Thoracic aorta (tissue), 2 donors: Measurements from ENCODE around the gene B3GALT6. TPM values are rescaled to one million over a fixed set of nuclear protein-coding genes. Genes with fewer than 3 reads are reported as not detected.

Experiments
- ATAC-seq: fragments of 150-250 bp; one replicate; pipeline ENCODE4 v1.8.0; 2017; ENCODE audit warnings: low read depth; ENCODE audit not compliant: insufficient number of reproducible peaks, low FRiP score
- DNase-seq: peaks from one replicate; pipeline ENCODE4 v3.0.0-alpha.2; 2020; ENCODE audit warnings: low spot score
- H3K27ac ChIP-seq, 2 donors: fragments of 200-600 bp; sonication (generic); 1 replicate in 1 of 2; 2 replicates in 1 of 2; pipeline ENCODE4 v1.5.1; 2016; ENCODE audit warnings: mild to moderate bottlenecking in 2 of 2, moderate library complexity in 2 of 2
- H3K27me3 ChIP-seq: fragments of 200-600 bp; sonication (generic); replicated peaks from 2 replicates; pipeline ENCODE4 v1.6.0; 2016; ENCODE audit warnings: mild to moderate bottlenecking; ENCODE audit not compliant: insufficient read depth
- H3K36me3 ChIP-seq: fragments of 200-600 bp; sonication (generic); one replicate; pipeline ENCODE4 v1.5.1; 2016
- H3K4me1 ChIP-seq, 2 donors: fragments of 200-600 bp; sonication (generic); 1 replicate in 1 of 2; 2 replicates in 1 of 2; pipeline versions ENCODE4 v1.5.1 to v1.6.0; 2016; ENCODE audit warnings: low read depth in 2 of 2, mild to moderate bottlenecking in 1 of 2; ENCODE audit not compliant: control insufficient read depth in 1 of 2
- H3K4me3 ChIP-seq: fragments of 200-600 bp; sonication (generic); 2 replicates; pipeline ENCODE4 v1.5.1; 2016; ENCODE audit warnings: mild to moderate bottlenecking
- H3K9me3 ChIP-seq: fragments of 200-600 bp; sonication (generic); 2 replicates; pipeline ENCODE4 v1.5.1; 2016
- total RNA-seq, 2 donors: library from RNA; depleted of rRNA; stranded (reverse); fragments of >200 nt; gene quantifications; one replicate each; pipeline versions ENCODE4 v1.1.0 to v1.2.3, GENCODE V29; 2016
- TF ChIP-seq, protein P1 (sequence below): fragments of 200-600 bp; sonication (generic); IDR thresholded peaks from one replicate; pipeline ENCODE4 v1.5.1; 2019; ENCODE audit warnings: antibody characterized with exemption

B3GALT6 gene
- total RNA-seq, 2 donors from 2014 or later, result 15.5 to 25.3 TPM

DNA sequence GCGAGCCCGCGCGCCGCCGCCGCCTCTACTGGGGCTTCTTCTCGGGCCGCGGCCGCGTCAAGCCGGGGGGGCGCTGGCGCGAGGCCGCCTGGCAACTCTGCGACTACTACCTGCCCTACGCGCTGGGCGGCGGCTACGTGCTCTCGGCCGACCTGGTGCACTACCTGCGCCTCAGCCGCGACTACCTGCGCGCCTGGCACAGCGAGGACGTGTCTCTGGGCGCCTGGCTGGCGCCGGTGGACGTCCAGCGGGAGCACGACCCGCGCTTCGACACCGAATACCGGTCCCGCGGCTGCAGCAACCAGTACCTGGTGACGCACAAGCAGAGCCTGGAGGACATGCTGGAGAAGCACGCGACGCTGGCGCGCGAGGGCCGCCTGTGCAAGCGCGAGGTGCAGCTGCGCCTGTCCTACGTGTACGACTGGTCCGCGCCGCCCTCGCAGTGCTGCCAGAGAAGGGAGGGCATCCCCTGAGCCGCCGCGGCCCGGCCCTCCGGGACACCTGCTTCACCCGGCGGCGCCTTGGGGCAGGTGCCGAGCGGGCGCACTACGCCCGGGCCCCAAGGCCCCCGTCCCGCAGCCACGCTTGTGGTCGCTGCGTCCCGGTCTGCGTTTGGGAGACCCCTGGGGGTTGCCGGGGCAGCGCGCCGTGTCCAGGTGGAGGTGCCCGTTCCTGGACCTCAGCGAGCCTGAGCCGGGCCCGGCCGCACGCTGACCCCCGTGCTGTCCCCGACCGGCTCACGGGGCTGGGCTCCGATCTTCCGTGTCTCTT is 944 bp downstream of the B3GALT6 start:
- no peak overlapping the region for H3K27ac ChIP-seq

DNA sequence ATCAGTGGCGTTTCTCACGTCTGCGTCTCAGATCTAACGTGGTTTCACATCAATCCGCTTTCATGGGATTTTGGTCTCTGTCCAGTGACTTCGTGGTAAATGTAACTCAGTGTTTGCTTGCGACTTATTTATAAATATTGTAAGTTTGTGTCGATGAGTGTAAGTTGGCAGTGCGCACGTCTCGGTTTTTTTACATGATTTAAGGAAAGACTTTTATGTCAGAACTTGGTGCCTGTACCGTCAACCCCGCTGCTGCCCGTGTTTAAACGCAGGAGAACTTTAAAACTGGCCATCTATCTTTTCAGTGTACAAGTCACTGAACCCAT is 1.5 kb downstream of the B3GALT6 start:
- Histone ChIP-seq H3K4me1 (peaks cover 20 to 33% of the 10 kb centered on the region in 2 donors), H3K9me3 (no peaks in the 10 kb centered on the region), H3K36me3 (peaks cover 6% of the 10 kb centered on the region), H3K4me3 (no peak overlapping the region), H3K27me3 (no peaks in the 10 kb centered on the region), H3K27ac (no peak overlapping the region)
- ATAC-seq (no peak), DNase-seq (no peak)
- TF ChIP-seq, protein P1, sequence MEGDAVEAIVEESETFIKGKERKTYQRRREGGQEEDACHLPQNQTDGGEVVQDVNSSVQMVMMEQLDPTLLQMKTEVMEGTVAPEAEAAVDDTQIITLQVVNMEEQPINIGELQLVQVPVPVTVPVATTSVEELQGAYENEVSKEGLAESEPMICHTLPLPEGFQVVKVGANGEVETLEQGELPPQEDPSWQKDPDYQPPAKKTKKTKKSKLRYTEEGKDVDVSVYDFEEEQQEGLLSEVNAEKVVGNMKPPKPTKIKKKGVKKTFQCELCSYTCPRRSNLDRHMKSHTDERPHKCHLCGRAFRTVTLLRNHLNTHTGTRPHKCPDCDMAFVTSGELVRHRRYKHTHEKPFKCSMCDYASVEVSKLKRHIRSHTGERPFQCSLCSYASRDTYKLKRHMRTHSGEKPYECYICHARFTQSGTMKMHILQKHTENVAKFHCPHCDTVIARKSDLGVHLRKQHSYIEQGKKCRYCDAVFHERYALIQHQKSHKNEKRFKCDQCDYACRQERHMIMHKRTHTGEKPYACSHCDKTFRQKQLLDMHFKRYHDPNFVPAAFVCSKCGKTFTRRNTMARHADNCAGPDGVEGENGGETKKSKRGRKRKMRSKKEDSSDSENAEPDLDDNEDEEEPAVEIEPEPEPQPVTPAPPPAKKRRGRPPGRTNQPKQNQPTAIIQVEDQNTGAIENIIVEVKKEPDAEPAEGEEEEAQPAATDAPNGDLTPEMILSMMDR, result no peak

More for the DNA sequence above, 944 bp downstream of the B3GALT6 start:
- Histone ChIP-seq H3K27me3 (no peaks in the 10 kb centered on the region), H3K36me3 (peaks cover 12% of the 10 kb centered on the region), H3K9me3 (no peaks in the 10 kb centered on the region), H3K4me1 (peaks cover 20 to 33% of the 10 kb centered on the region in 2 donors), H3K4me3 (peak overlapping the region; percentile 63)
- TF ChIP-seq, protein P1, result no peak
- DNase-seq (no peak), ATAC-seq (no peak)

- no peaks in the 10 kb centered on the region for H3K27me3 ChIP-seq
- ATAC-seq, result no peak
- H3K4me3 ChIP-seq, result no peak overlapping the region
- H3K27ac ChIP-seq, result no peak overlapping the region
- TF ChIP-seq, protein P1, result no peak
- peaks cover 6% of the 10 kb centered on the region for H3K36me3 ChIP-seq
- H3K4me1 ChIP-seq, result peaks cover 20 to 28% of the 10 kb centered on the region in 2 donors
- no peaks in the 10 kb centered on the region for H3K9me3 ChIP-seq
- DNase-seq, result no peak
Observed at GRCh38 chr1:1234180-1234808, 2.3 kb downstream of the B3GALT6 start.

GRCh38 chr1:1235016-1235744 is 3.1 kb downstream of the B3GALT6 start:
- no peak for DNase-seq
- H3K27ac ChIP-seq, result no peak overlapping the region

More at GRCh38 chr1:1235016-1235744, 3.1 kb downstream of the B3GALT6 start:
- no peak for ATAC-seq
- H3K36me3 ChIP-seq, result peaks cover 6% of the 10 kb centered on the region
- no peaks in the 10 kb centered on the region for H3K27me3 ChIP-seq
- TF ChIP-seq, protein P1, result no peak
- no peak overlapping the region for H3K4me3 ChIP-seq
- peaks cover 12 to 20% of the 10 kb centered on the region in 2 donors for H3K4me1 ChIP-seq
- H3K9me3 ChIP-seq, result no peaks in the 10 kb centered on the region
